ENCODE results near the gene TBRG4. TPM values are rescaled to one million over a fixed set of nuclear protein-coding genes. Genes with fewer than 3 reads are reported as not detected.
"Not testable (repeated sequence)": the region's sequence is repeated elsewhere in the genome, so short reads cannot be mapped to it uniquely, and the experiment has no call there.

The TBRG4 gene
- total RNA-seq, 4 donors from 2014 or later = 45.7 to 60.1 (median 53.7) TPM

DNA sequence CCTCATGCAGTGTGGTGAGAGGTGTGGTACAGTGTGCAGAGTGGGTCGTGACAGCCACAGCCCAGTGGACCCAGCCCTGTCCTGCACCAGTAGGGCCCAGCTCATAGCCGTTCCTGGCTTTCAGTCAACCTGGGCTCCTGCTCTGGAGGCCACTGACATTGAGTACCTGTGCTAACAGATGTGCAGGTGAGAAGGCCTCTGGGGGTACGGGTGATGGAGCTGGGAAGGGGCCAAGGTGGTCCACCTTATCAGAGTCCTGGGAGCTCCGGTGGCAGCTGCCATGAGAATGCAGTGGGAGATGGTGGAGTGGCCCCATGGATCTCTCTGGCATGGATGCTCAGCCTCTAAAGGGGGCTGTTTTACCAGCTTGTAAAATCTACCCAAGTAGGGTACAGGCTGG, 6.1 kb upstream of the TBRG4 start:
- Histone ChIP-seq H3K9me3 (no peaks in the 10 kb centered on the region), H3K4me3 (no peak overlapping the region), H3K4me1 (peaks cover 0 to 1% (median under 1%) of the 10 kb centered on the region in 4 donors), H3K36me3 (no peaks in the 10 kb centered on the region), H3K27ac (replicated peaks in 1 of 4) (no peak overlapping the region), H3K27me3 (peaks cover 0 to 19% (median 0%) of the 10 kb centered on the region in 4 donors)
- WGBS = 82% methylated on average over 4 of the region's 4 CpGs
- TF ChIP-seq POLR2AphosphoS5 (IDR thresholded peaks at IDR 0.05) (no peak), POLR2A (IDR thresholded peaks at IDR 0.05; ENCODE audit: low read depth) (no peak), EP300 (IDR thresholded peaks at IDR 0.05) (no peak)
- TF ChIP-seq, protein P1, sequence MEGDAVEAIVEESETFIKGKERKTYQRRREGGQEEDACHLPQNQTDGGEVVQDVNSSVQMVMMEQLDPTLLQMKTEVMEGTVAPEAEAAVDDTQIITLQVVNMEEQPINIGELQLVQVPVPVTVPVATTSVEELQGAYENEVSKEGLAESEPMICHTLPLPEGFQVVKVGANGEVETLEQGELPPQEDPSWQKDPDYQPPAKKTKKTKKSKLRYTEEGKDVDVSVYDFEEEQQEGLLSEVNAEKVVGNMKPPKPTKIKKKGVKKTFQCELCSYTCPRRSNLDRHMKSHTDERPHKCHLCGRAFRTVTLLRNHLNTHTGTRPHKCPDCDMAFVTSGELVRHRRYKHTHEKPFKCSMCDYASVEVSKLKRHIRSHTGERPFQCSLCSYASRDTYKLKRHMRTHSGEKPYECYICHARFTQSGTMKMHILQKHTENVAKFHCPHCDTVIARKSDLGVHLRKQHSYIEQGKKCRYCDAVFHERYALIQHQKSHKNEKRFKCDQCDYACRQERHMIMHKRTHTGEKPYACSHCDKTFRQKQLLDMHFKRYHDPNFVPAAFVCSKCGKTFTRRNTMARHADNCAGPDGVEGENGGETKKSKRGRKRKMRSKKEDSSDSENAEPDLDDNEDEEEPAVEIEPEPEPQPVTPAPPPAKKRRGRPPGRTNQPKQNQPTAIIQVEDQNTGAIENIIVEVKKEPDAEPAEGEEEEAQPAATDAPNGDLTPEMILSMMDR (IDR thresholded peaks at IDR 0.05) = no peak
- intact Hi-C loops (cut with DNase I) = no loop called here
- DNase-seq (ENCODE audit: extremely low spot score) = no peak

DNA sequence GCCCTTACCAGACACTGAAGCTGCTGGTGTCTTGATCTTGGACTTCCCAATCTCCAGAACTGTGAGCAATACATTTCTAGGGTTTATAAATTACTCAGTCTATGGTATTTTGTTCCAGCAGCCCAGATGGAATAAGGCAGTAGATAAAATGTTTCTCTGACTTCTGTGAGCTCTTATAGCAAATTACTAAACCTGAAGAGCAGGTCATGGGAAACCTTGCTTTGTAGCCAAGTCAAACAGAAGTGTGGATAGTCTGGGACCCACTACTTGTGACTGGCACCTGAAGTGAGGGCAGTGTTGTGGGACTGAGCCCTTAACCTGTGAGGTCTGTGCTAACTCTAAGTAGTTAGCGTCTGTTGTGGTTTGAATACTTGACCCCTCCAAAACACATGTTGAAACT, 4.6 kb upstream of the TBRG4 start:
- Histone ChIP-seq H3K27ac (replicated peaks in 1 of 4) (no peak overlapping the region), H3K36me3 (no peaks in the 10 kb centered on the region), H3K4me3 (no peak overlapping the region), H3K27me3 (peaks cover 0 to 19% (median 0%) of the 10 kb centered on the region in 4 donors), H3K9me3 (no peaks in the 10 kb centered on the region), H3K4me1 (peaks cover 7 to 8% (median 7%) of the 10 kb centered on the region in 4 donors)
- intact Hi-C loops (cut with DNase I) = no loop called here
- WGBS = 71% methylated on average over 1 of the region's 1 CpG
- TF ChIP-seq EP300 (IDR thresholded peaks at IDR 0.05) = no peak
- no peak for TF ChIP-seq POLR2A (IDR thresholded peaks at IDR 0.05; ENCODE audit: low read depth)
- no peak for TF ChIP-seq POLR2AphosphoS5 (IDR thresholded peaks at IDR 0.05)
- TF ChIP-seq, protein P1 (IDR thresholded peaks at IDR 0.05) = no peak
- no peak for DNase-seq (ENCODE audit: extremely low spot score)

DNA sequence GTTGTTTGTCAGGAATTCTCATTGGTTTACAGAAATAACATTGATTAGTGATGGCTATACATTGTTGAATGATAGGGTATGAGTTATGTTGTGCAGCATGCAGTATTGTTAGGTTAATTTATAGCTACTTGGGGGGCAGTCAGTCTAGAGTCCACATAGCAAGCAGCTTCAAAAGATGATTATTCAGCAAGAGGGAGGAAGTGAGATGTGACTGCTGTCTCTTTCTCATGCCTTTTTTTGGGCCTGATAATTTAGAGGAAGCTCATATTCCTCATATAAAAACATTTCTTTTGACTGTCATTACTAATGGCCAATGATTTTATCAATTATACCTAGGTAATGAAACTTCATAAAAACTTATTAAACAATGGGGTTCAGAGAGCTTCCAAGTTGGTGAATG, 3.4 kb upstream of the TBRG4 start:
- no peak for DNase-seq (ENCODE audit: extremely low spot score)
- intact Hi-C loops (cut with DNase I) = loop anchor here (5.0 kb wide), 2 partner anchors 113 to 128 kb away; partner anchors contain the start of gene CCM2
- no peak overlapping the region for H3K4me3 ChIP-seq
- H3K27me3 ChIP-seq = peaks cover 0 to 19% (median 0%) of the 10 kb centered on the region in 4 donors
- H3K9me3 ChIP-seq = no peaks in the 10 kb centered on the region
- TF ChIP-seq, protein P1 (IDR thresholded peaks at IDR 0.05) = no peak
- TF ChIP-seq EP300 (IDR thresholded peaks at IDR 0.05) = no peak
- no peak for TF ChIP-seq POLR2AphosphoS5 (IDR thresholded peaks at IDR 0.05)
- no peak for TF ChIP-seq POLR2A (IDR thresholded peaks at IDR 0.05; ENCODE audit: low read depth)
- H3K27ac ChIP-seq (replicated peaks in 1 of 4) = no peak overlapping the region
- H3K36me3 ChIP-seq = no peaks in the 10 kb centered on the region
- H3K4me1 ChIP-seq = peaks cover 16 to 20% (median 18%) of the 10 kb centered on the region in 4 donors

DNA sequence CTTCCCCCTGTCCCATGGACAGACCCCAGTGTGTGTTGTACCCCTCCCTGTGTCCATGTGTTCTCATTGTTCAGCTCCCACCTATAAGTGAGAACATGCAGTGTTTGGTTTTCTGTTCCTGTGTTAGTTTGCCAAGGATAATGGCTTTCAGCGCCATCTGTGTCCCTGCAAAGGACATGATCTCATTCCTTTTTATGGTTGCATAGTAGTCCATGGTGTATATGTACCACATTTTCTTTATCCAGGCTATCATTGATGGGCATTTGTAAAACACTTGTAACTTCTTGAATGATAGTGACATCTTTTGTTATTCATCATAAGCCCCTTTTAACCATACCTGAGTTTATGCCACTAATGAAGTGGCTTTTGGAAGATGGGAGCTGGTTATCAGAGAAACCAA, 2.8 kb upstream of the TBRG4 start:
- H3K27ac ChIP-seq (replicated peaks in 1 of 4); H3K9me3 ChIP-seq; H3K36me3 ChIP-seq; H3K4me3 ChIP-seq; DNase-seq (ENCODE audit: extremely low spot score): not testable (repeated sequence)
- WGBS = 81% methylated on average over 1 of the region's 1 CpG
- intact Hi-C loops (cut with DNase I) = loop anchor here (5.0 kb wide), 2 partner anchors 112 to 127 kb away; partner anchors contain the start of gene CCM2
- Histone ChIP-seq H3K27me3 (peaks cover 0 to 18% (median 0%) of the 10 kb centered on the region in 4 donors), H3K4me1 (peaks cover 16 to 26% (median 23%) of the 10 kb centered on the region in 4 donors)

DNA sequence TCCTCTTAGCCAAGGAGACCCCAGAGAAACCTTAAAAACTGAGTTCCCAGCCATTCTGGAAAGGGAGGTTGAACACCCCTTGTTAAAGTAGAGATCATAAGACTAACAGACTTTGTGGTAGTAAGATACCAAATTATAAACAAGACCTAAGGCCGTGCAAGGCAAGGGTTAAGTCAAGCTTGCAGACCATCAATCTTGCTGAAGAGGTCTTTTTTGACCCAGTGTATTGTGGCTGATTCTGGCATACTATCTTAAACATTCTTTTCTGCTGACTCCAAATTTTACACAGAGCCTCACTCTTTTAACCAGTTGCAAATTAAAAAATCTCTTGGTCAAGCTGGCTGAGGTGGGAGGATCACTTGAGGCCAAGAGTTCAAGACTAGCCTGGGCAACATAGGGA, 1.2 kb upstream of the TBRG4 start:
- Histone ChIP-seq H3K9me3 (no peaks in the 10 kb centered on the region), H3K4me1 (peaks cover 29 to 42% (median 39%) of the 10 kb centered on the region in 4 donors), H3K4me3 (peak overlapping the region in 1 of 4 donors; percentile 85), H3K27ac (replicated peaks in 1 of 4) (peak overlapping the region in 3 of 4 donors; percentile 91 to 95 (median 93)), H3K27me3 (peaks cover 0 to 5% (median 0%) of the 10 kb centered on the region in 4 donors), H3K36me3 (peaks cover 14 to 18% (median 15%) of the 10 kb centered on the region in 4 donors)
- WGBS = 44% methylated on average over 1 of the region's 1 CpG
- DNase-seq (ENCODE audit: extremely low spot score) = no peak
- intact Hi-C loops (cut with DNase I) = loop anchor here (5.0 kb wide), 2 partner anchors 110 to 125 kb away; partner anchors contain the start of gene CCM2
- no peak for TF ChIP-seq POLR2A (IDR thresholded peaks at IDR 0.05; ENCODE audit: low read depth)
- no peak for TF ChIP-seq POLR2AphosphoS5 (IDR thresholded peaks at IDR 0.05)
- no peak for TF ChIP-seq EP300 (IDR thresholded peaks at IDR 0.05)
- TF ChIP-seq, protein P1 (IDR thresholded peaks at IDR 0.05) = no peak

Data from esophagus muscularis mucosa (tissue), 4 donors.